ENCODE measurements around the gene GLI2. TPM values are rescaled to one million over a fixed set of nuclear protein-coding genes. Genes with fewer than 3 reads are reported as not detected.

GLI2 gene
- total and polyA plus RNA-seq, 2 of the 13 experiments (the other 11 are each of a cell fraction or from before 2014, with no cell fraction given), result not detected

- TF ChIP-seq NFIB (CRISPR knock-in tag; IDR thresholded peaks at IDR 0.05; ENCODE audit: borderline replicate concordance), result no peak
- TF ChIP-seq GPBP1L1 (CRISPR knock-in tag; IDR thresholded peaks at IDR 0.05), result no peak
- TF ChIP-seq ARID4A (CRISPR knock-in tag; IDR thresholded peaks at IDR 0.05; ENCODE audit: borderline replicate concordance), result no peak
- no peak for TF ChIP-seq PBX3 (CRISPR knock-in tag; IDR thresholded peaks at IDR 0.05; ENCODE audit: borderline replicate concordance)
- TF ChIP-seq ZNF567 (CRISPR knock-in tag; IDR thresholded peaks at IDR 0.05; ENCODE audit: borderline replicate concordance), result no peak
These were observed 48.5 kb upstream of the GLI2 start (continued) for GRCh38 chr2:120687210-120687609.

- intact Hi-C loops (cut with micrococcal nuclease; ENCODE audit: unreplicated experiment), result no loop called here
- FAIRE-seq, result no peak
- H3K79me2 ChIP-seq (ENCODE audit: insufficient read depth, low read length), result no peaks in the 10 kb centered on the region
- in situ Hi-C loops (cut with HindIII; ENCODE audit: extremely low pct_ligation_motif_present, low pct_unique_long_range_greater_than_20kb), result loop anchor here (10.0 kb wide), 1 partner anchor 634 kb away; no protein-coding TSS in a partner anchor
- CTCF ChIA-PET (ENCODE audit: low intra/inter-chr PET ratio, low total read pairs), result no interaction called here
- no peak overlapping the region for H3K9ac ChIP-seq (ENCODE audit: insufficient read depth, low read depth, low read length)
- H4K20me1 ChIP-seq (ENCODE audit: insufficient read depth, low read length), result no peaks in the 10 kb centered on the region; the same call in 1 of the 2 replicates
- H3K9me3 ChIP-seq (ENCODE audit: low read length), result no peaks in the 10 kb centered on the region
- POLR2A ChIA-PET, result no interaction called here
- no peak overlapping the region for H2AFZ ChIP-seq (ENCODE audit: low read length)
- WGBS (ENCODE audit: low lambda C conversion rate), result 29% methylated on average over 11 of the region's 11 CpGs
- ATAC-seq, result no peak
- no peak overlapping the region for H3K27ac ChIP-seq (ENCODE audit: extremely low read length, insufficient read depth, low read length)
- DNase-seq (ENCODE audit: low spot score), result no peak
- BruUV-seq (replicated peaks), result no TSS peak
- no peaks in the 10 kb centered on the region for H3K36me3 ChIP-seq (replicated peaks in 1 of 2; ENCODE audit: control insufficient read depth in 1 of 2, insufficient read depth in 2 of 2, low read length in 2 of 2)
- H3K4me2 ChIP-seq (ENCODE audit: low read depth, low read length), result no peak overlapping the region
- no peaks in the 10 kb centered on the region for H3K4me1 ChIP-seq (ENCODE audit: insufficient read depth, low read length)
- no peak overlapping the region for H3K4me3 ChIP-seq (replicated peaks in 1 of 3; ENCODE audit: insufficient read depth in 1 of 3, low read depth in 2 of 3, low read length in 3 of 3)
- peaks cover 0 to 48% of the 10 kb centered on the region in 2 experiments; a peak in 4 of 5 replicates for H3K27me3 ChIP-seq (ENCODE audit: control insufficient read depth in 1 of 2, insufficient read depth in 2 of 2, low read length in 2 of 2)
- no peak for TF ChIP-seq ZNF574 (CRISPR knock-in tag; IDR thresholded peaks at IDR 0.05)
- TF ChIP-seq NR2F6 (IDR thresholded peaks at IDR 0.05), result no peak
- no peak for TF ChIP-seq NR2F6 (CRISPR knock-in tag; IDR thresholded peaks at IDR 0.05)
- no peak for TF ChIP-seq MZF1 (CRISPR knock-in tag; IDR thresholded peaks at IDR 0.05; ENCODE audit: borderline replicate concordance)
- no peak for TF ChIP-seq ZNF143 (CRISPR knock-in tag; IDR thresholded peaks at IDR 0.05)
- no peak for TF ChIP-seq ZSCAN21 (CRISPR knock-in tag; IDR thresholded peaks at IDR 0.05; ENCODE audit: borderline replicate concordance)
These were observed 45.1 kb upstream of the GLI2 start for GRCh38 chr2:120690521-120690920.
